HUES48 (cell line): ENCODE measurements around the gene MIER2.
"Not testable (repeated sequence)": the region's sequence is repeated elsewhere in the genome, so short reads cannot be mapped to it uniquely, and the experiment has no call there.

Experiments used
- H3K27ac ChIP-seq: one replicate; pipeline ENCODE4 v1.7.0; 2013; ENCODE audit warnings: low read depth, low read length, inconsistent platforms
- H3K27me3 ChIP-seq: 2 replicates; pipeline ENCODE4 v1.6.1; 2013; ENCODE audit warnings: mild to moderate bottlenecking, low read length; ENCODE audit not compliant: control insufficient read depth, insufficient read depth
- H3K36me3 ChIP-seq: 2 replicates; pipeline ENCODE4 v1.6.1; 2013; ENCODE audit warnings: low read length; ENCODE audit not compliant: control insufficient read depth, insufficient read depth
- H3K4me1 ChIP-seq: 2 replicates; pipeline ENCODE4 v1.6.1; 2013; ENCODE audit warnings: mild to moderate bottlenecking, low read length; ENCODE audit not compliant: control insufficient read depth, insufficient read depth
- H3K4me3 ChIP-seq: 2 replicates; pipeline ENCODE4 v1.5.1; 2013; ENCODE audit warnings: mild to moderate bottlenecking, low read depth, low read length
- H3K9ac ChIP-seq: 2 replicates; pipeline ENCODE4 v1.6.1; 2013; ENCODE audit warnings: mild to moderate bottlenecking, low read depth, low read length, moderate library complexity
- H3K9me3 ChIP-seq: 2 replicates; pipeline ENCODE4 v1.6.1; 2013; ENCODE audit warnings: low read length; ENCODE audit not compliant: control insufficient read depth, insufficient read depth

Gene MIER2

DNA sequence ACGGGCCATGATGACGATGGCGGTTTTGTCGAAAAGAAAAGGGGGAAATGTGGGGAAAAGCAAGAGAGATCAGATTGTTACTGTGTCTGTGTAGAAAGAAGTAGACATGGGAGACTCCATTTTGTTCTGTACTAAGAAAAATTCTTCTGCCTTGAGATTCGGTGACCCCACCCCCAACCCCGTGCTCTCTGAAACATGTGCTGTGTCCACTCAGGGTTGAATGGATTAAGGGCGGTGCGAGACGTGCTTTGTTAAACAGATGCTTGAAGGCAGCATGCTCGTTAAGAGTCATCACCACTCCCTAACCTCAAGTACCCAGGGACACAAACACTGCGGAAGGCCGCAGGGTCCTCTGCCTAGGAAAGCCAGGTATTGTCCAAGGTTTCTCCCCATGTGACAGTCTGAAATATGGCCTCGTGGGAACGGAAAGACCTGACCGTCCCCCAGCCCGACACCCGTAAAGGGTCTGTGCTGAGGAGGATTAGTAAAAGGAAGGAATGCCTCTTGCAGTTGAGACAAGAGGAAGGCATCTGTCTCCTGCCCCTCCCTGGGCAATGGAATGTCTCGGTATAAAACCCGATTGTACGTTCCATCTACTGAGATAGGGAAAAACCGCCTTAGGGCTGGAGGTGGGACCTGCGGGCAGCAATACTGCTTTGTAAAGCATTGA, 42.2 kb upstream of the MIER2 start:
- not testable (repeated sequence) for H3K9ac ChIP-seq, H3K27me3 ChIP-seq, H3K27ac ChIP-seq, H3K36me3 ChIP-seq, H3K9me3 ChIP-seq, H3K4me3 ChIP-seq
- H3K4me1 ChIP-seq, result peaks cover 23% of the 10 kb centered on the region

DNA sequence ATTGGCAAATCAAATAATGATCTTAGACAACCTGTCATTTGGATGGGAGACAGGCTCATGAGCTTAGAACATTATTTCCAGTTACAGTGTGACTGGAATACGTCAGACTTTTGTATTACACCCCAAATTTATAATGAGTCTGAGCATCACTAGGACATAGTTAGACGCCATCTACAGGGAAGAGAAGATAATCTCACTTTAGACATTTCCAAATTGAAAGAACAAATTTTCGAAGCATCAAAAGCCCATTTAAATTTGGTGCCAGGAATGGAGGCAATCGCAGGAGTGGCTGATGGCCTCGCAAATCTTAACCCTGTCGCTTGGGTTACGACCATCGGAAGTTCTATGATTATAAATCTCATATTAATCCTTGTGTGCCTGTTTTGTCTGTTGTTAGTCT, 41.6 kb upstream of the MIER2 start:
- not testable (repeated sequence) for H3K9ac ChIP-seq, H3K27me3 ChIP-seq, H3K4me3 ChIP-seq, H3K27ac ChIP-seq, H3K9me3 ChIP-seq, H3K36me3 ChIP-seq
- H3K4me1 ChIP-seq, result peaks cover 23% of the 10 kb centered on the region

DNA sequence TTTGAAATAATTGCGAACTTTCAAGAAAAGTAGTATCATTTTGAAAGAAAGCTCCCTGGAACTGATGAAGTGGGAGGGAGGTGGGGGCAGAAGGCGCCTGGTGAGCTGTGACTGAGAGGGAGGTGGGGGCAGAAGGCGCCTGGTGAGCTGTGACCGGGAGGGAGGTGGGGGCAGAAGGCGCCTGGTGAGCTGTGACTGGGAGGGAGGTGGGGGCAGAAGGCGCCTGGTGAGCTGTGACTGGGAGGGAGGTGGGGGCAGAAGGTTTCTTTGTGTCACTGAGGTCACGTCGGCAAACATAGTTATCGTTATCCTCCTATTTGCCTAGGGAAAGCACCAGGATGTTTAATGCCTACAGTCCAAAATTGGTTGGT, 40.2 kb upstream of the MIER2 start:
- Histone ChIP-seq H3K36me3 (no peaks in the 10 kb centered on the region), H3K27ac (no peak overlapping the region), H3K9me3 (no peaks in the 10 kb centered on the region), H3K4me3 (no peak overlapping the region), H3K27me3 (no peaks in the 10 kb centered on the region), H3K4me1 (peaks cover 23% of the 10 kb centered on the region), H3K9ac (no peak overlapping the region)

DNA sequence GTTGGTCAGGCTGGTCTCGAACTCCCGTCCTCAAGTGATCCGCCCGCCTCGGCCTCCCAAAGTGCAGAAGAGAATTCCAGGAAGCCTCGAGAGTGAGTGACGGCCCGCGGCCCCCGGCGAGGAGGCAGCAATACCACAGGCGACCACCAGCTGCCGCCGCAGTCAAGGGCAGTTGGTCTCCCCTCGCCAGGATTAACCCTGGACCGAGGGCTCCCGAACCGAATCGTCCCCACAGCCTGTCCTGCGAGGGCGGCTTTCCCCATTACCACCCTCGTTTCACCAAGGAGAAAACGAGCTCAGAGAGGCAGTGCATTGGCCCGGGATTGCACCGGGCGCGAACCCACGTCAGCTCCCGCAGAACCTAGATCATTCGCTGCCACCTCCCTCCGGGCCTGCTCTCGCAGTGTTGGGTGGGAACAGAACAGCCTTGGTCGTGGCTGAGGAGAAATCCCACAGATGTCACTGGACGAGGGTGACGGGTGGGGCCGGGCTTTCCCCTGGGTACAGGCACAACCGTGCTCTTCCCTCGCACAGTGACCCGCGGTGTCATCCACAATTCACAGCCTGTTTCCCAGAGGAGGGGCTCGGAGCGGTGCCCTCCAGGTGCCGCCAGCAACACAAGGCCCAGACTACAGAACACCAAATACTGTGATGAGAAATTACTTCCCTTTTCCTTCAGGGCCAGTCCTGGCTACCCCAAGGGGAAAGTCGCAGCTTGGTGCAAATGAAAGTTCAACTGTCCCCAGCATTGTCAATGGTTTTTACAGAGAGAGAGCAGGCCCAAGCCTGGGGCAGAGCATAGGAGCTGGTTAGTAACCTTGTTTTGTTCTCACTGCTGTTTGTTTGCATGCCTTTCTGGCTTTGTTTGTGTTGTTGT, 39.6 kb upstream of the MIER2 start:
- Histone ChIP-seq H3K4me1 (peaks cover 23% of the 10 kb centered on the region), H3K9me3 (no peaks in the 10 kb centered on the region), H3K9ac (no peak overlapping the region; the same call in 1 of the 2 replicates), H3K36me3 (no peaks in the 10 kb centered on the region), H3K27ac (peak overlapping the region; percentile 60), H3K4me3 (no peak overlapping the region), H3K27me3 (no peaks in the 10 kb centered on the region)

DNA sequence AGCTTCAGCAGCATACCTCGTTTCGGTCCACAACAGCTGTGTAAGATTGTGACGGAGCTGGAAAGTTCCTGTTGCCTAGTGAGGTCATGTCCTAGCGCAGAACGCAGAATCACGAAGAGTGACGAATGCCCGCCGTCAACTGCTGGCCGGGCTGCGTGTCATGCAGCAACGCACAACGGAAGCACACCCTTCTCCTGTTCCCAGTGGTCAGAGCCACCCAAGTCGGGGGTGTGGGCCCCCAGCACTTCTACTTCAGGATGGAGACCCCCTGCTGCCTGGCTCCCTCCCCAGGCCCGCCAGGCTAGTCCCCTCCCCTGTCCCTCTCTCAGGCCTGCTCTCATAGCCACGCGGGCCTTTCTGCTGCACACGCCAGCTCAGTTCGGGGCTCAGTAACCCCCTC, 38.4 kb upstream of the MIER2 start:
- Histone ChIP-seq H3K9me3 (no peaks in the 10 kb centered on the region), H3K36me3 (no peaks in the 10 kb centered on the region), H3K4me3 (no peak overlapping the region), H3K27me3 (no peaks in the 10 kb centered on the region), H3K9ac (no peak overlapping the region), H3K4me1 (peaks cover 23% of the 10 kb centered on the region), H3K27ac (no peak overlapping the region)

DNA sequence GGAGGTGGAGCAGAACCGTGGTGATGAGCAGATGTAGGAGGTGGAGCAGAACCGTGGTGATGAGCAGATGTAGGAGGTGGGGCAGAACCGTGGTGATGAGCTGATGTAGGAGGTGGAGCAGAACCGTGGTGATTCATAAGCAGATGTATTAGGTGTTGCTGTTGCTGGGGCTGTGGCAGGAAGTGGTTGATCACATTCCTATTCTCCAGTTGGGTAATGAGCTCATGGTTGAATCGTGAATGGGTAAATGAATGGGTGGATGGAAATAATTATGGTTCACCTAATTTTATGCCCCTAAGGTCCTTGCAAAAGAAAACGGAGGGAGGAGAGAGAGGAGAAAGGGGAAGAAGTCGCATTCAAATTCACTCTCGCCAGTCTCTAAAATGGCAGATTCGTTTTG, 38.0 kb upstream of the MIER2 start:
- peaks cover 21% of the 10 kb centered on the region for H3K4me1 ChIP-seq
- not testable (repeated sequence) for H3K9ac ChIP-seq, H3K4me3 ChIP-seq, H3K27ac ChIP-seq, H3K27me3 ChIP-seq, H3K36me3 ChIP-seq, H3K9me3 ChIP-seq

DNA sequence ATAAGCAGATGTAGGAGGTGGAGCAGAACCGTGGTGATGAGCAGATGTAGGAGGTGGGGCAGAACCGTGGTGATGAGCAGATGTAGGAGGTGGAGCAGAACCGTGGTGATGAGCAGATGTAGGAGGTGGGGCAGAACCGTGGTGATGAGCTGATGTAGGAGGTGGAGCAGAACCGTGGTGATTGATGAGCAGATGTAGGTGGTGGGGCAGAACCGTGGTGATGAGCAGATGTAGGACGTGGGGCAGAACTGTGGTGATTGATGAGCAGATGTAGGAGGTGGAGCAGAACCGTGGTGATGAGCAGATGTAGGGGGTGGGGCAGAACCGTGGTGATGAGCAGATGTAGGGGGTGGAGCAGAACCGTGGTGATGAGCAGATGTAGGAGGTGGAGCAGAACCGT, 37.3 kb upstream of the MIER2 start:
- H3K4me3 ChIP-seq, H3K9me3 ChIP-seq, H3K9ac ChIP-seq, H3K27me3 ChIP-seq, H3K27ac ChIP-seq, H3K36me3 ChIP-seq: not testable (repeated sequence)
- peaks cover 18% of the 10 kb centered on the region for H3K4me1 ChIP-seq

DNA sequence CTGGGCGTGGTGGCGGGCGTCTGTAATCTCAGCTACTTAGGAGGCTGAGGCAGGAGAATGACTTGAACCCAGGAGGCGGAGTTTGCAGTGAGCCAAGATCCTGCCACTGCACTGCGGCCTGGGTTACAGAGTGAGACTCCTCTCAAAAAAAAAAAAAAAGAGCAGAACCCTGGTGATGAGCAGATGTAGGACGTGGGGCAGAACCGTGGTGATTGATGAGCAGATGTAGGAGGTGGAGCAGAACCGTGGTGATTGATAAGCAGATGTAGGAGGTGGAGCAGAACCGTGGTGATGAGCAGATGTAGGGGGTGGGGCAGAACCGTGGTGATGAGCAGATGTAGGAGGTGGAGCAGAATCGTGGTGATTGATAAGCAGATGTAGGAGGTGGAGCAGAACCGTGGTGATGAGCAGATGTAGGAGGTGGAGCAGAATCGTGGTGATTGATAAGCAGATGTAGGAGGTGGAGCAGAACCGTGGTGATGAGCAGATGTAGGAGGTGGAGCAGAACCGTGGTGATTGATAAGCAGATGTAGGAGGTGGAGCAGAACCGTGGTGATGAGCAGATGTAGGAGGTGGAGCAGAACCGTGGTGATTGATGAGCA, 36.1 kb upstream of the MIER2 start:
- H3K9me3 ChIP-seq, result not testable (repeated sequence)

DNA sequence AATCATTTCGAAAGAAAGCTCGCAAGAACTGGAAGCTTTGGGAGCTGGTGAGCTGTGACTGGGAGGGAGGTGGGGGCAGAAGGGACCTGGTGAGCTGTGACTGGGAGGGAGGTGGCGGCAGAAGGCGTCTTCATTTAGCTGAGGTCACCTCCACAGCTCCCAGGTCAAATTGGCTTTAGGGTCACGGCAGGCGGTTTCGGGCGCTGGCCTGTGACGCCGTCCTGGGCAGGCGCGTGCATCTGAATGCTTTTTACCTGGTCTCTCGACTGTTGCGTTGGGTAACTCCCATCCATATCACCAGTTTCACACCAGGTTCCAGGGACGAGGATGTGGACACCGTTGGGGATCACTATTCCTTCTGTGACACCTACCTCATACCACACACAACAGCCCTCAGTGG, 35.2 kb upstream of the MIER2 start:
- Histone ChIP-seq H3K4me1 (peaks cover 7% of the 10 kb centered on the region), H3K9ac (no peak overlapping the region), H3K27me3 (no peaks in the 10 kb centered on the region), H3K27ac (no peak overlapping the region), H3K36me3 (no peaks in the 10 kb centered on the region), H3K9me3 (no peaks in the 10 kb centered on the region), H3K4me3 (no peak overlapping the region)

More for the DNA sequence above, 36.1 kb upstream of the MIER2 start:
- H3K36me3 ChIP-seq, H3K27me3 ChIP-seq, H3K4me1 ChIP-seq, H3K4me3 ChIP-seq, H3K9ac ChIP-seq, H3K27ac ChIP-seq: not testable (repeated sequence)

DNA sequence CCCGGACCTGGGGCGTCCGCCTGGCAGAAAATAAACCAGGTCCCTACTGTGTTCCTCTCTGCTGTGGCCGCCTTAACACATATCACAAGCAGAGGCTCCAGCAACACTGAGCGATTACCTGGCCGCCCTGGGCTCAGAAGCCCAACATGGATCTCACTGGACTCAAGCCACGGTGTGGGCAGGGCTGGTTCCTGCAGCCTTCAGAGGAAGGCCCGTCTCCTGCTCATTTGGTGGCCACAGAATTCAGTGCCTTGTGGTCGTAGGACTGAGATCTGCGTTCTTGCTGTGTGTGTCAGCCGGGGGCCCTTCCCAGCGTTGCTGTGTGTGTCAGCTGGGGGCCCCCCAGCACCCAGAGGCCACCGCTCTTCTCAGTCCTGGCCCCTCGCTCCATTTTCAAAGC, 34.1 kb upstream of the MIER2 start:
- H3K9ac ChIP-seq, result no peak overlapping the region
- no peak overlapping the region for H3K27ac ChIP-seq
- H3K36me3 ChIP-seq, result no peaks in the 10 kb centered on the region
- no peaks in the 10 kb centered on the region for H3K9me3 ChIP-seq
- no peaks in the 10 kb centered on the region for H3K4me1 ChIP-seq
- H3K27me3 ChIP-seq, result no peaks in the 10 kb centered on the region
- no peak overlapping the region for H3K4me3 ChIP-seq
